HG02970 (cell line): ENCODE measurements around the gene B3GNT3.

Experiments used
- ATAC-seq: cut with Tn5 transposase; IDR thresholded peaks from one replicate; pipeline ENCODE4 v1.9.1; 2021; ENCODE audit warnings: mild to moderate bottlenecking, moderate library complexity, moderate number of reproducible peaks; ENCODE audit not compliant: unreplicated experiment, low FRiP score

The B3GNT3 gene

DNA sequence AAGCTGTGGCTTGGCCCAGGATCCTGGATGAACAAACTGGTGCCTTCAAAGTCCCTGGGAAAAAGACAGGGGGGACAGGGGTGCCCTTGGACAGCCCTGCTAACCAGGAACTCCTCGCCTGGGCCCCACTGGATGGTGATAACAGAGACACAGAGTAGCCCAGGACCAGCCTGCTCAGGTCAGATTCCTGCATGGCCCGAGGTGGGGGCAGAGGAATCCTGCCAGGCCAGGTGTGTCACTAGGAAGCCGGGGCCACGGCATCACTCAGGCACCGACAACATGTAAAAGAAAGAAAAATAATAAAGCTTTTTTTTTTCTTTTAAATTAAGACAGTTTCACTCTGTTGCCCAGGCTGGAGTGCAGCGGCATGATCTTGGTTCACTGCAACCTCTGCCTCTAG, 59.1 kb downstream of the B3GNT3 start:
- no peak for ATAC-seq

DNA sequence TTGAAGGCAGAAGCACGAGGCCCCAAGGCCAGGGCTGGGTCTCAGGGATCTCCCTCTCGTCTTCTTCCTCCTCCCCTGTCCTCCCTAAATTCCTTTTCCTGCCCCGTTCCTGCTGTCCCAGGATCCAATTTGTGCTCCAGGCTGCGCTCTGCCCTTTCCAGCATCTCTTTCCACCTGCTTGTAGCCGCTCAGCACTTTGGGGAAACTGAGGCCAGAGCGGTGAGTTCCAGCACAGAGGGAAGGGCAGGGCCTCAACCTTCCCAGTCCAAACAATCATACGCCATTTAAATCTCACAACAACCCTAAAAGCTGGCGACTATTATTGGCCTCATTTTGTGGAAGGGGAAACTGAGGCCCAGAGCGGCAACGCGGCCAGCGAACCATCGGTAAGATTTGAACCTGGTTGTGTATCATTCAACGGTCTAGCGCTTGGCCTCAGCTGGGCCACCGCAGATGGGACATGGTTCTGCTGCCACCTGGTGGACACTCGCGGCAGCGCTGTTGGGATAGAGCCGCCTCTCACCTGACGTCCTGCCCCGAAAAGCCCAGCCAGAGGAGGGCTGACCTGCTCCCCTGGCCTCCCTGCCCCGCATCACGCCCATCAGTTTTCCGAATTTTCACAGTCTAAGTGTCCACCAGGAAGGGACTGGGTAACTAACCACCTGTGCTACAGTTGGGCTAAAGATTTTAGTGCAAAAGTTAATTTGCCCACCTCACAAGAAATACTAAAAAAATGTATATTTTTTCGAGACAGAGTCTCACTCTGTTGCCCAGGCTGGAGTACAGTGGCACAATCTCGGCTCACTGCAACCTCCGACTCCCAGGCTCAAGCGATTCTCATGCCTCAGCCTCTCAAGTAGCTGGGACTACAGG, 60.6 kb downstream of the B3GNT3 start:
- ATAC-seq: no peak

DNA sequence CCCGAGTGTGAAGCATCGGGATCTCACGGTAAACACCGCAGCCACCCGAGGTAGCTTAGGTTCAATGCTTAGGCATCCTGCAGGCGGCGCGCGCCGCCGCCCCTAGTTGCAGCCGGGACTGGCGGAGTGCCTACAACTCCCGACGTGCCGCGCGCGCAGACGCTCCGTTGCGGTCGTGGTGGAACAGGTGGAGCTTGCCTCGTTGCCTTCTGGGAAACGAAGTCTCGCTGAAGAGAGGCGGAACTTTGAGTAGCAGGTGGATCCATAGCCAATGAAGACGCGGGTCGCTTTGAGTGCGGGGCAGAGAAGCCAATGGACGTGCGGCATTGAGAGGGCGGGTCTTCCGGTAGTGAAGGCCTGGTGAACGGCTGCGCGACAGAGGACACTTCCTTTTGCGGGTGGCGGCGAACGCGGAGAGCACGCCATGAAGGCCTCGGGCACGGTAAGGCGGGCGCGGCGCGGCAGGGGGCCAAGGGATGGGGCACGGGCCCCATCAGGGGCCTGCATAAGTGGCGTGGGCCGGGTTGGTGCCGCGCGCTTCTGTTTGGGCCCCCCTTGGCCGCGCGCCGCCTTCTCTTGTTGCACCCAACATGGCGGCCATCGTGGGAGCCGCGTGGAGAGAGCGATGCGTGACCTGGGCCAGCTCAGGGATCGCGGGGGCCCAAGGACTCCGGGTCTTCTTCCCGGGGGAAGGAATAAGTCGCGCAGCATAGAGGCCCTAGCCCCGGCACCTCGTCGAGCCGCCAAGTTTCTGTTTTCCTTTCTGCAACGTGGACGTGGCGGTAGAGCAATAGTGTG, 64.8 kb downstream of the B3GNT3 start, which contains the start of gene RPL18A:
RPL18A (plus strand) TSS at position 378 of the 798 bp plus-strand sequence; CDS start at position 425, 47 bp downstream.
- ATAC-seq: peak; percentile 96

DNA sequence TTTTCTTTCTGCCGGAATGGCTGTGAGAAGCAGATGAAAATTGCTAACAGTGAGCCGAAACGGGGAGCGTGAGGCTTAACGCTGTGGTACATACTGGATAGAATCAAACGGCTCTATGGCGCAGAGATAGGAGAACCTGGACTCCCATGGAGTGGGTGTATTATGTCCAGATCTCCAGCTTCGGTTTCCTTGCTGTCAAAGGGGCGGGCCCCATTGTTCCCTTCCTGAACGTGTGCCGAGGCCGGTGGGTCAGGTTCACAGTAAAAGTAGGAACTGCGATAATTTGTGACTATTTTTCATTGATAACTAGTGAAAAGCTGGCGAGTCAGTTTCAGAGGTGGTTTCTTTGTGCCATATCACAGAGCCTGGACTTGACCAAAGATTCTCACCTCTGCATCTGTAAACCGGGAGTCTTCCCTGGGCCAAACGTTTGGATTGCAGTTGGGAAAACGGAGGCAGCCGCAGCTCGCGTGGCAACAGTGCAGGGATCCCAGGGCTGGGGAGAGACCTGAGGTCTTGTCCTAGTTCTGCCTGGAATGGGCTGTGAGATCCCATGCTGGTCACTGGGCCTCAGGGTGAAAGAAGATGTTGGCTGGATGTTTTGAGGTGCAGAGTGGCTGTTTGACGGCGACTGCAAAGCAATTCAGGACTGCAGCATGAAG, 65.5 kb downstream of the B3GNT3 start:
- no peak for ATAC-seq

DNA sequence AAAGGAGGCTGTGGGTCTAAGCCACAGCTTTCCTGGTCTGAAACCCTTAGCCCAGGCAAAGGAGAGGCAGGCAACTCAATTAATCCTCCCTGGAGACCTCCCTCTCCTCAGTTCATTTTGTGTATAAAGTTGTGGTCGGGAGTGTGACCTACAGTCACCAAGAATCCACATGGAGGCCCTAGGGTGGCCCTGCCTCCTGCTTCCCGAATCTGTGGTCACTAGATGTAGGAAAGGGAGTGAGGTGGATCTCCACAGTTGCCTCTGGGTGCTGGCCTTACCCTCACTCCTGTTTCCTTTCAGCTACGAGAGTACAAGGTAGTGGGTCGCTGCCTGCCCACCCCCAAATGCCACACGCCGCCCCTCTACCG, 66.0 kb downstream of the B3GNT3 start:
- ATAC-seq: no peak

DNA sequence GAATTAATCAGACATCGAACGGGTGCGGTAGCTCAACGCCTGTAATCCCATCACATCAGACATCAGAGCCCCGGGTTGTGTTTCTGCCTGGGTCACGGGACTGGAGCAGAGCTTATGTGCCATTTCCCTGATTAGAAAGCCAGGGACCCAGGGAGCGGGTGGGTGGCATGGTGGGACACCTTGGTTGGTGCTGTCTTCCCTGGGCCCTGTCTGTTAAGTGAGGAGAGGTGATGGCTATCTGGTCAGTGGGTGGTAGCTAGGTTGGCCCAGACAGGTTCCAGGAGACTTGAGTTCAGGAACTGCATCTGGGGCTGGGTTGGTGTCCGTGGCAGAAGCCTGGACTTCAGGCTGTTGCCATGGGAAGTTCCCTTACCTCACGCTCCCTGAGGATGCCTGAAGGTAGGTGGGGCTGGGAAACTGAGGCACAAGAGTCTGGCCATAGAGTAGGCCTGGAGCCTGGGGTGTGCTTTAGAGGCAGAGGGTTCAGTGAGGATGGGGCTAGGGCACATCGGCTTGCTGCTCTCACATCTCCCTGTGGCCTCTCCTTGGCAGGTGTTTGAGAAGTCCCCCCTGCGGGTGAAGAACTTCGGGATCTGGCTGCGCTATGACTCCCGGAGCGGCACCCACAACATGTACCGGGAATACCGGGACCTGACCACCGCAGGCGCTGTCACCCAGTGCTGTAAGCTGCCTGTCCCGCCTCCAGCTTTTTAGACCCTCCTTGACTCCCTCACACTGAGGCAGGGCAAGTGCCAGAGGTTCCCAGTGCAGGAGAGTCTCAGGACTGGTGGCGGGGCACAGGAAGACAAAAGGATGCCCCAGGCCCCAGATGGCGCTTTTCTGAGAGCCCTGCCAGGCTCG, 66.8 kb downstream of the B3GNT3 start:
- ATAC-seq: no peak

DNA sequence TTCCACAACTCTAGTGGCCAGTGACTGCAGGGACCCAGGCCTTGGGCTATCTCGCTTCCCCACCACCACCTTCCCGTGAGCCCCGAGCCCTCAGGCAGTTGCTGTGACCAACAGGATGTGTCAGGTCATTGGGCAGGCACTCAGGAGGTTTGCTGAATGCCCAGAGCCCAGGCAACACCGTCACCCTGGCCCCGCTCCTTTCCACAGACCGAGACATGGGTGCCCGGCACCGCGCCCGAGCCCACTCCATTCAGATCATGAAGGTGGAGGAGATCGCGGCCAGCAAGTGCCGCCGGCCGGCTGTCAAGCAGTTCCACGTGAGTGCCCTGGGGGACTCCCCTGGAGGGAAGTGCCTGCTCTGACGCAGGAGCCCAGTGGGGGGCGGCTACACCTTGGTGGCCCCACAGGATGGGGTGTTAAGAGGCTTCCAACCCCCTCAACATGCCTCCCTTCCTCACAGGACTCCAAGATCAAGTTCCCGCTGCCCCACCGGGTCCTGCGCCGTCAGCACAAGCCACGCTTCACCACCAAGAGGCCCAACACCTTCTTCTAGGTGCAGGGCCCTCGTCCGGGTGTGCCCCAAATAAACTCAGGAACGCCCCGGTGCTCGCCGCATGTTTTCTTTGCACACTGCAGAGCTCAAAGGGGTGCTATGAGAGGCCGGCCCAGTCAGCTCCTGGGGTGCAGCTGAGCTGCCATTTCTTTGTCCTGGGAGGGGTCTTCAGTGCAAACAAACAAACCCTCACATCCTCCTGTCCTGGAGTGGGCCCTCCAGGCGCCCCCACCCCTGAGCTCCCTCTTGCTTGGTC, 68.0 kb downstream of the B3GNT3 start:
- ATAC-seq: no peak
